HG02759 (cell line): Measurements from ENCODE around the gene AGTRAP.

ENCODE experiments used
- ATAC-seq: cut with Tn5 transposase; IDR thresholded peaks from one replicate; pipeline ENCODE4 v1.9.1; 2021; ENCODE audit warnings: mild to moderate bottlenecking, moderate library complexity; ENCODE audit not compliant: unreplicated experiment

Gene AGTRAP

GRCh38 chr1:11757047-11757446, 21.1 kb downstream of the AGTRAP start:
- ATAC-seq = no peak

GRCh38 chr1:11759791-11760190, 23.9 kb downstream of the AGTRAP start:
- no peak for ATAC-seq

DNA sequence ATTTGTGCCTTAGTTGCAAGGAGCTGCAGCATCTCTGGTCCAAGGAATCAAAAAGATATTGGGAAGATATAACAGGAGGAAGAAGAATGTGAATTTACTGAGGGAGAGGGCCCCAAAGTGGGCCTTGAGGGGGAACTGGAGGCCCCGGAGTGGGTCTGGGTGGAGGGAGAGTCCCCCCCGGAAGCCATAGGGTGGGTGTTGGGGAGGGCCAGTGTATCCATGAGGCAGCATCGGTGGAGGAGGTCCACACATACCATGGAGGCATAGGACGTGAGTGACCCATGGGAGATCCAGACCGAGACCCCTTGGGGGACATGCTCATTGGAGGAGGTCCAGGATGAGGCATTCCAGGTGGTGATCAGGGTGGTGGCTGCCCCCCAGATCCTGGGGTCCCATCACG, 25.3 kb downstream of the AGTRAP start:
- ATAC-seq = no peak

- ATAC-seq = no peak
These were observed 26.1 kb downstream of the AGTRAP start, which contains the start of gene C1orf167 for GRCh38 chr1:11761988-11762406. C1orf167 (plus strand) TSS chr1:11762193; CDS start chr1:11764401, 2,208 bp downstream.

GRCh38 chr1:11764115-11764514, 28.2 kb downstream of the AGTRAP start:
- no peak for ATAC-seq

- no peak for ATAC-seq
These were observed 28.6 kb downstream of the AGTRAP start for GRCh38 chr1:11764519-11764918.

GRCh38 chr1:11765661-11766428, 29.9 kb downstream of the AGTRAP start:
- no peak for ATAC-seq

- no peak for ATAC-seq
These were observed 30.5 kb downstream of the AGTRAP start for GRCh38 chr1:11766429-11766776.

- ATAC-seq = no peak
These were observed 32.2 kb downstream of the AGTRAP start for GRCh38 chr1:11767922-11768704.

DNA sequence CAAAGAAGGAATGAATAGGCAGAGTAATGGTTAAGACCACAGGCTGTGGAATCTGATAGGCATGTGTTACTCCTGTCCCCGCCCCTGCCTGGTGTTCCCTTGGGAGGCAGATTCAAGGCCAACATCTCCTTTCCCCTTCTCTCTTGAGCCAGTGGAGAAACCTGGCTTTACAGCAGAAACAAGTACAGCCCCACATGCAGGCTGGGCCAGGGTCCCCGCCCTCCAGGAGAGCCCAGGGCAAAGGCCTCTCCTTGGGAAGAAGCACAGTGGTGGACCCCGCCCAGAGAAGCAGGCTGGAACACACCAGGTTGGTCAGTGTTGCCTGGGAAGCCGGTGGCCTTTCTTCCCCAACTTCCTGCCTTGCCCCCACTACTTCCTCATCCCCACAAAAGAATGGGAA, 32.9 kb downstream of the AGTRAP start:
- ATAC-seq = no peak

- no peak for ATAC-seq
These were observed 33.3 kb downstream of the AGTRAP start for GRCh38 chr1:11769274-11769673.

GRCh38 chr1:11770011-11770410, 34.1 kb downstream of the AGTRAP start:
- no peak for ATAC-seq

DNA sequence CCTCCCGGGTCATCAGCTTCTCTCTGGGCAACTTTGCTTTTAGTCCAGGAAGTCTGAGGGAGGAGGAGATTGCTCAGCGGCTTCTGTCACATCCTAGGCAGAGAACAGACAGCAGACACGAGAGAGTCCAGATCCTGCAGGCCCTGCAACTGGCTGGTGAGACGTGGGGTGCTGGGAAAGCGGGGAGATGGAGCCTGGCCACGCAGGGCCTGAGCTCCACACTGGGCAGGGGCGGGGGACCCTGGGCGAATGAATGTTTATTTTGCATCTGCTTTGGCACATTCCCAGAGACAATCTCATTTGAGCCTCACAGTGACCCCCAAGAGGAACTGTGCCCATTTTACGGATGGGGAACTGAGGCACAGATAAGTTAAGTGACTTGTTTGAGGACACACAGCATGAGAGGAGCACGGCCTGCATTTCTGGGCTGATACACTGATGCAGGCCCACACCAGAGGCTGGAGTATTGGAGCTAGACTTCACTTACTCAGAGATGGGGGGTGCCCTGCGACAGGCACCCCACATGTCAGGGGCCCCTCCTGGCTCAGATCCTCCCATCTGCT, 35.6 kb downstream of the AGTRAP start:
- ATAC-seq = no peak

DNA sequence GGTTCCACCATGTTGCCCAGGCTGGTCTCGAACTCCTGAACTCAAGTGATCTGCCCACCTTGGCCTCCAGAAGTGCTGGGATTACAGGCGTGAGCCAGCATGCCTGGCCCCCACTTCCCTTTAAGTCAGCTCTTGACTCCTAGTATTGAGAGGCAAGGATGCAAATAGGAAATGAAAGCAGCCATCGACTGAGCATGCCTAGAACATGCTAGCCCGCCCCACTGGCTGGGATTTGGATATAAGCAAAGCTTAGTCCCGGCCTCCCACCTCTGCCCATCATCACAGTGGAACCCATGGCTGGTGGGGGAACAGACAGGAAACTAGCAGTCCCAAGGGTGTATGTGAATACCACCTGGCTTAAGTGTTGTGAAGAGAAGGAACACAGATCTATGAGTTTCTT, 36.5 kb downstream of the AGTRAP start:
- ATAC-seq = no peak

DNA sequence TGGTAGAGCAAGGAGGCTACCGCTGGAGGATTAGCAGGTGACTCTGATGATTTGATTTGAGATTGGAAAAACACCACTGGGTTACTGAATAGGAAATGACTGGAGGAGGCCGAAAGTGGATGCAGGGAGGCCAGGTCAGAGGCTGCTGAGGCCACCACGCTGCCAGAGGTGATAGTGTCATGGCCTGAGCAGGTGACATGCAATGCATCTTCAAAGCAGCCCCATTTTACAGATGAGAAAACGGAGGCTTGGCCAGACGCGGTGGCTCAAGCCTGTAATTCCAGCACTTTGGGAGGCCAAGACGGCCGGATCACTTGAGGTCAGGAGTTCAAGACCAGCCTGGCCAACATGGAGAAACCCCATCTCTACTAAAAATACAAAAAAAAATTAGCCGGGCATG, 38.8 kb downstream of the AGTRAP start:
- ATAC-seq = no peak

- no peak for ATAC-seq
These were observed 41.9 kb downstream of the AGTRAP start for GRCh38 chr1:11777658-11778322.

DNA sequence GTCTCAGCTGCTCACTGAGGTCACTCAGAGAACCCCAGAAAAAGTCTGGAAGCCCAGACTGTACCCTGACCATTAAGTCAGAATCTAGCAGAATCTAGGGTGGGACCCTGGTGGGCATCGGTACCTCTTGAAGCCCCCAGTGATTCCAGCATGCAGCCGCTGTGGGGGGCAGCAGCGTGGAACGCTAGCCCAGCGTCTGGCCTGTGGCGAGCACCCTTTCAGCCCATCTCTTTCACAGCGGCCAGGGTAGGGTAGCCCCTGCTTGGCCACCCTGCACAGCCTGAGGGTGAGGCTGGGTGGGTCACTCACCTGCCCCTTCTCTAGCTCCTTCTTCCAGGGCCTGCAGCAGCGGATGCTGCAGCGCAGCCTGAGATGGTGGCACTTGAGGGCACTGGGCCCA, 42.4 kb downstream of the AGTRAP start:
- ATAC-seq = no peak

GRCh38 chr1:11778844-11779623, 43.1 kb downstream of the AGTRAP start:
- no peak for ATAC-seq

DNA sequence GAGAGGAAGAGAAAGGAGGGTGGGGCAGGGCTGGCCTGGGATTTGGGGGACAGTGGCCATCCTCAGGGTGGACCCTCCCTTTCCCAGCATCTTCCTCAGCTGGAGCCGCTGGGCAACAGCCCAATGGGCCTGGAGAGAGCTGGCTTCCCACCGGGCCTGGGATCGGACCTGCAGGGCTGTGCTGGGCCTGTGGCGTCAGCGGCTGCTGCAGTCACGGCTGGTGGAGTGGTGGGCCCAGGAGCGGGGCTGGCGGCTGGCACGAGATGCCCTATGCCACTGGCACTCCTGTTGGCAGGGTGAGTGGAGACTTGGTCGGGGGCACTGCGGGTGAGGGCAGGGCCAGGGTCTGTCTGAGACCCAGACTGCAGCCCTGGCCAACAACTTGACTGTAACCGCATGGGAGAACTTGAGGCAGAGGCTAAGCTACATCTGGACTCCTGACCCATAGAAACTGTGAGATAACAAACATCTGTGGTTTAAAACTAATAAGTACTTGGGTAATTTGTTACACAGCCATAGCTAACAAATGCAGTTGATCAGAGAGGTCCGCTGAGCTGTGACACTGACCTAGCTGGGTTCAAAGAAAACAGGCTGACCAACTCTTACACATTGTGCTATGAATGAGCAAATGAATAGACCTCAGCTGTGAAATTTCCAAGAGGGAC, 43.9 kb downstream of the AGTRAP start:
- ATAC-seq = no peak
